GM21825 (cell line): Measurements from ENCODE around the gene XPA.
A peak's percentile ranks its signal among the peaks of the same experiment; 100 is the strongest.

ENCODE experiments used
- ATAC-seq: cut with Tn5 transposase; IDR thresholded peaks from one replicate; pipeline ENCODE4 v1.9.1; 2021; ENCODE audit warnings: mild to moderate bottlenecking, moderate library complexity; ENCODE audit not compliant: unreplicated experiment

The XPA gene

DNA sequence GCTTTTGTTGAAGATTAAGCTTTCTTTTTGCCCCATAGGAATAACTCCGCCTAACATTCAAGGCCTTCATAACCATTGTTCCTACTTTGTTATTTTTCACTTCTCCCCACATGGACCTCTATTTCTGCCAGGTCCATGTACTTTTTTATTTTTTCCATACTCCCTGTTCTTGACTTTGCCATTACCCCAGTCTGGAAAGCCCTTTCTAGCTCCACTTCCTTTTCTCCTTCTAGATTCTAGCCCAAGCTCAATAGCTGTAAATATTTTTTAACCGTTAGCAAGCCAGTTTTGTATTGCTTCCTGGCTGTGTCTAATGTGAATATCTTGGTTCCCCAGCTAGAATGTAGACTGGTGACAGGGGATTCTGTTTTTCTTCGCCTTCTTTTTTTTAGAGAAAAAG, 37.4 kb downstream of the XPA start:
- no peak for ATAC-seq

DNA sequence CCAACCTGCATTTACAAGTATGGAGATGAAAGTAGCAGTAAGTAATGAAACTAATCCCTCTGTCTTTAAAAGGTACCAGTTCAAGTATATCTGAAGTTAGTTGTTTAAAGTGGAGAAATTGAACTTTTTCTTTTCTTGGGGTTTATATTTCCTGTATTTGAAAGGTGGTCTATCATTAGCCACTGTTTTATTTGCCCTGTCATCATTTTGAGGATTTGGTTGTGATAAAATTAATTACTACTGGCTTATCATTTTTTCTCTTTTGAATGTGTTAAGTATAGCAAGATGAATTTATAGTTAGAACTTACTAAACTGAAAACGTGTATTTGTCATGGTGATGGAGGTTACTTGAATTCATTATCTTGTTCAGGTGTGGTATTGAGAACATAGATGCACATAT, 38.4 kb downstream of the XPA start:
- ATAC-seq: no peak

DNA sequence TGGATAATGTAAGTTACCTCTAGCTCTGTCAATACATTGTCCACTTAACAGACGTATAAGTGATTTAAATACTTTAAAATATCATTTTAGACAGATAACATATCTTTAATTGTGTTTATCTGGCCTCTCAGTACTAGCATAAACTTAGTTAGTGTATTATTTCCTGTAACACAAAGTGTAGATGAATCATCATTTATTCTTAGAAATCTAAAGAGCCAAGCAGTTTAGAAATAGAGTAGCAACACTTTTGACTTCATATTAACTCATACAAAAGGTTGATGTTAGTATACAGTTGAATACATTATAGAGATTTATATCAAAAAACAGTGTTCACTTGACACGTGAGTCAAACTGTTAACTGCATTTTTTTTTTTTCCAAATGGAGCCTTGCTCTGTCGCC, 45.5 kb downstream of the XPA start:
- no peak for ATAC-seq

DNA sequence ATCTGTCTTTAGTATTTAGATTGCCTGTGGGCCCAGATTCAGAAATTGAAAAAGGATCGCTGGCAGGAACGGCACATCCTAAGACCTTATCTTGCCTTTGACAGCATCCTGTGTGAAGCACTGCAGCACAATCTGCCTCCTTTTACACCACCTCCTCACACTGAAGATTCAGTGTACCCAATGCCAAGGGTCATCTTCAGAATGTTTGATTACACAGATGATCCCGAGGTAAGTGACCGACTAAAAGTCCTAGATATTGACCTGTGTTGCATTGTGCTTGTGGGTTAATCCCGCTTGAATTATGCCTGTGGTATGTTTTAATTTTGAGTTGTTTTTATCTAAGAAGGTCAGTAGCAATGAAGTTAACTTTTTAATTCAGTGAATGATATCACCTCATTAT, 49.1 kb downstream of the XPA start:
- no peak for ATAC-seq

DNA sequence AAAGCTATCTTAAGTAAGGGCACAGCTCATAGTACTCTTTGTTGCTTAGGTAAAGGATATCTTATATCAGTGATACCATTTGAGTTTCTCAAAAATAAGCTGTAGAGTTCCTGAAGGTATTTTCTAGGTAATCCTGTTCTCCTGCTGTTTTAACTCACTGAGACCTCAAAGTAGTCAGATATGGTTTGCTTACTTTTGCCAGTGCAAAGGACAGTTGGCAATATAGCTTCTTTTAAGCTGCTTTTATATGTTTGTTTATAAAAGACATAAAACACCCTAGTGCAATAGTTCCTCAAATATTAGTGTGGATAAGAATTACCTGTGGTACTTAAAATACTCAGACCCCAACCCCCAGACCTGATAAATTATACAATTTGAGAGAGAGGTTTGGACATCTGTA, 51.4 kb downstream of the XPA start:
- ATAC-seq: no peak

DNA sequence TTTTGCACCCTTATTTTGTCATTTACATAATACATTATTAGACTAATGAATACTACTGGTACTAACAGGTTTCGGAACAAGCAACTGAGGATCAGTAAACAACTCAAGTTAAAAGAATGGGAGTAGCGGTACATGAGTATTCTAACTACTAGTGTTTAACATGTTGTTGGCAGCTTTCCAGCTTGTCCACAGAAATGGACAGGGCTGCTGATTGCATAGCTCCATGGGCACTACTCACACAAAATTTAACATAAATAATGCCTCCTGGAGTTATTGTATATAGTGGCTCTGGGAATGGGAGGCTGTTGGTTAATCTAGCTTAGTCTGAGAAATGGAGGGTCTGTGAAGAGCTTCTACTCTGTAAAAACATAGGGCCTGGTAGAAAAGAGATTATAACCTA, 56.8 kb downstream of the XPA start:
- no peak for ATAC-seq

DNA sequence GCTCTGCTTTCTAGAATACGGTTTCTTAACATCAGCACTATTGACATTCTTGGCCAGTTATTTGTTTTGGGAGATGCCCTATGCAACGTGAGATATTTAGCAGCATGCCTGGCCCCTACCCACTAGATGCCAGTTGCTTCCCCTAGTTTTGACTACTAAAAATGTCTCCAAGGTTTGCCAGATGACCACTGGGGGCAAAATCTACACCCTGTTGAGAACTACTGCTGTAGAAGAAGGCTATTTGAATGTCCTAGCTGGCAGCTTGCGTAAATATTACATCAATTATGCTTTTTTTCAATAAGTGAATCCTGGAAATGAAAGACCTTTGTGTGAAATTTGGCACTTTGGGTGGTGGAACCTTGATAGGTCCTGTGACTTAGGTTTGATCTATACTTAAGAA, 58.5 kb downstream of the XPA start:
- ATAC-seq: no peak

DNA sequence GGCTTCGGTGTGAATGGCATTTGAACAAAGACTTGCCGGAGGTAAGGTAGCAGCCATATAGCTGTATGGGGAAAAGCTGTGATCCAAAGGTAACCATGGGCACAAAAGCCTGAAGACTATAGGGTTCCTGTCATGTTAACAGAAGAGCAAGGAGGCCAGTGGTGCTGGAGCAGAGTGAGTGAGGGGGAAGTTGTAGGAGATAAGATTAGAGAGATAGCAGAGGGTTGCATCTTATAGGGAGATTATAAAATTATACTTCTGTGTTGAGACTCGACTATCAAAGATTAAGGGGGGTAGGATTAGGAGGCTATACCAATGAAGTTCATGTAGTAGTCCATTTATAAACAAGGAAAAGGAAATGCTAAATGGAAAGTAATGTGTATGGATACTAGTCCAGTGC, 60.2 kb downstream of the XPA start:
- ATAC-seq: no peak

DNA sequence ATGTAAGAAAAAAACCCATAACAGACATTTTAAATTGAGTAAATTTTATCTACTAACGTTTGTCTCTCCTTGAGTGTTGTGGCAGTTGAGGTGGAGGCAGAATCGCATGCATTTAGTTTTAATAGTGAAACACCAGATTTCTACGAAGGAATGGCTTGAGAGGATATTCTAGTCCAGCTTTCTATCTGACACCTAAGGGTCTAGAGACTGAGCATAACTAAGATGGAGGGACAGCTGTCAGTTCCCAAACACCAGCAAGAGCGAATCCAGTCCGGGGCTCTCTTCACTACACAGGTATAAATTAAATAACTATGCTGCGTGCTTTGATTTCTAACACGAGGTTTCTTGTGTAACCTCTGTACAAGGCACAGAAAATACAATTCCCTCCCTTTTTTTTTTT, 62.1 kb downstream of the XPA start:
- ATAC-seq: no peak

DNA sequence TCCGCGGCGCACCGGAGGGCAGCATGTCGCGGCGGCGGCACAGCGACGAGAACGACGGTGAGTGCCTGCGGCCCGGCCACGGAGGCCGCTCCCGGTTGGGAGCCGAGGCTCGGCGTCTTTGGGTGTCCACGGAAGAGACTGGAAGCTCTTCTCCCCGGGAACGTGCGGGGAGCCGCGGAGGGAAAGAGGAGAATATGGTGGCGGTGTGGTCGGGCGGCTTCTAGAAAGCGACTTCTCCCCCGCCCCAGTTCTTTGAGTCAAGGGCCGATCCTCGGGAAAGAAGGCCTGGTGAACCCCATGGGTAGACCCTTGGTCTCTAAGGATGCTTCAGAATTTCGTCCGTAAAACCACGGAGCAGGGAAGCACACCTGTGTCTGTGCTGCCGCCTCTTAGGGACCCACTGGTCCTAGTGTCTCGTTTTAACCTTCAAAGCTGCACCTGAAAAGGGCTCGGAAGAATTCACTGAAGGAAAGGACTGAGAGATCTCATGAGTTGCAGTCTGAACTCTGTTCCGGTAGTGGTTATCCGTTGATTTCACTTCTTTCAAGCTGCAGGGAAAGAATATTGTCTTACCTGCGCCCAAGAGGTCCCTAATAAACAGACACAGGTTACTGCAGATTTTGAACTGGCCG, 63.2 kb downstream of the XPA start:
- ATAC-seq: no peak

DNA sequence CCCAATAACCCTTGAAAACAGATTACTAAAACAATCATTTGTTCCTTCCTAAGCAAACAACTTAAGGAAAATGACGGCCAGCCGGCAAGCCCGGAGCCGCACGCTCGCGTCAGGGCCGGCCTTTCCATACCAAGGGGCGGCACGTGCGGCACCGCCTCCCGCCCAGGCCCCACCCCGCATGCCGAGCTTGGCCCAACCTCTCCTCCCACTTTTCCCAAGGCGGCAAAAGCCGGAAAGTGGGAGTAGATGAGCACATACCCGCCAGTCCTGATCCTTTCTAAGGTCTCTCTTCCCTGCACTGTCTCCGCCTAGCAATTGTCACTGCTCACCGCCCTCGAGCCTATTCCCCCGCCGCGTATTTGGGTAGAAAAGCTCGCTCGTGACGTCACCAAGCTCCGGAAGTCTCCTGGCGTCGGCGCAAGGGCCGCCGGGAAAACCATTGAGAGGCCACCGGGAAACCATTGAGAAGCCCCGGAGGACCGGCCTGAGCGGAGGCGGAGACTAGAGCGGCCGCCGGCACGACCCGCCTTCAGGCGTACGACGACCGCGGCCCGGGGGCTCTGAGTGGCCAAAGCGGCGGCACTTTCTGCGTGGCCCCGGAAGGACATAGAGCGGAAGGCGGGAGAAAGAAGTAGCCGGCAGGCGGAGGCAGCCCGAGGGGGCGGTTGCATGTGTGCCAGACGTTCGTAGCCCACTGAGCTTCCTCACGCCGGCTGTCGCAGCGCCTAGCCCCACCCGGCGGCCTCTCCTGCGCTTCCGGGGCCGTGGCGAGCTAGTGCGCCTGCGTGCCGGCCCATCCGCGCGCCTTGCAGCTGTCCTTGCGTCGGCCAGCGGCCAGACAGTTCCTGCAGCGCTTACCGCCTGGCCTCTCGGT, 63.9 kb downstream of the XPA start, which contains the start of the genes NCBP1 and TSTD2:
NCBP1 (plus strand) TSS at position 837 of the 874 bp plus-strand sequence. CDS start 61 bp downstream, outside the sequence.
TSTD2 (minus strand) TSS at position 384 of the 874 bp plus-strand sequence. CDS start 5,806 bp downstream, outside the sequence.
- peak; percentile 89 for ATAC-seq

DNA sequence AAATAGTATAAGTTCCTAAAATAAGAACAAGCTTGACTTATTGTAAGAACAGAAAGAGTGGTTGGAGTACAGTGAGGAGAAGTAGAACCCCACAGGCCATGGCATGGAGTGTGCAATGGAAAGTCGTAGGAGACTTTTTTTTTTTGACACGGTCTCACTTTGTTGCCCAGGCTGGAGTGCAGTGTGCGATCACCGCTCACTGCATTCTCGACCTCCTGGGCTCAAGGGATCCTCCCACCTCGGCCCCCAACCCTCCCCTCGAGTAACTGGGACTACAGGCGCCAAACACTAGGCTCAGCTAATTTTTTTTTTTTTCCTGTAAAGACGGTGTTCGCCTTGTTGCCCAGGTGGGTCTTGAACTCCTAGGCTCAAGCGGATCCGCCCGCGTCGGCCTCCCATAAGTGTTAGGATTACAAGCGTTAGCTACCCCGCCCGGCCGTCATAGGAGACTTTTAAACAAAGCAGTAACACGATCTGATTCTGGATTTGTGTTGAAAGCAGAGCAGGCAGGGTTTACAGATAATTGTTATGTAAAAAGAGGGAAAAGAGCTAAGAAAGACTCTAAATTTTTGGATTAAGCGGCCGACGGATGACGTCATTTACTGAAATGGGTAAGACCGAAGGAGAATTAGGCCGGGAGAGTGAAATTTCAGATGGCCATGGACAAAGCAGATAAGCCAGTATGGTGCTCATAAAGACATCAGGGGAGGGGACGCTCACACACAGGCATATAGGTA, 64.7 kb downstream of the XPA start:
- peak; percentile 7 for ATAC-seq

DNA sequence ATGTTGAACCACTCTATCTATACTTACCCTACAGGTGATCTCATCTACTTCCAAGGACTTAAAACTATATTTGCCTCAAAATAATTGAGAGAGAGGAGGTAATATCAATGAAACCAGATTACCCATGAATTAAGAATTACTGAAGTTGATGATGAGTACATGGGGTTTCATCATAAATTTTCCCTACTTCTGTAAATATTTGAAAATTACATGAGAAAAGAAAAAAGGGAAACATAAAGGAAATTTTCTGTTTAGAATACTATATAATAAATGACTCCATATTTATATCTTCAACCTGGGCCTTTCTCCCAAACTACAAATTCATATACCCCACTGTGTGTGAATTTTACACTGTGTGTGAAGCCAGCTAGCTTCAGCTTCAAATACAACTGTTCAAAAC, 66.5 kb downstream of the XPA start:
- ATAC-seq: no peak

DNA sequence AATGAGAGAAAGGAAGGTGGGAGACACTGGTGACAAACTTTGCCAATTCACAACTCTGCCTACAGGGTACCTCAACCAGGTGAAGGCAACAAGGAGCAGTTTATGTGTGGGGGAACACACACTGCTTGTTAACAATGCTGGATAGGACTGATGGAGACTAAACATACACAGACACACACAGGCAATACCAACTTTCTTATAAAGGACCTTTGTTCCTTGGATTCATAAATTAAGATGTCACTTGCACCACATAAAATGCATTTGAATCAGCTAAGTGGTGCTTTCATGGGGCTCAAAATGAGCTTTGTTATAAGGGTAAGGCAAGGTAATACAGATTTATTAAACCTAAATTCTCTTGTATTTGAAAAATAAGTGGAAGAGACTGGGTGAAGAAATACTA, 68.0 kb downstream of the XPA start:
- ATAC-seq: no peak

DNA sequence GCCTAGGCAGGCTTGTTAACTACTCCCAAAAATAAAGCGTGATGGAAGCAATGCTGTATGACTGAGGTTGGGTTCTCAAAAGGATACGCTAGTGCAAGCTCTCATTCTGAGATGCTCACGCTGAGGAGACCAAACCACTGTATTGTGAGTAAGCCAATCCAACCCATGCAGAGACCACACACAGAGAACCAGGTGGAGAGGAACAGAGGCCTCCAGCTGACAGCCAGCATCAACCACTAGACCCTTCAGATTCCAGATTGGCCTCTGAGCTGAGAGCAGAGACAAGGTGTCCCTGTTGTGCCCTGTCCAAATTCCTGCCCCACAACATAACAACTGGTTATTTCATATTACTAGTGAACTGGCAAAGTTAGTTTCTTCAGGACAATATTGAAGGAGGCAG, 68.5 kb downstream of the XPA start:
- no peak for ATAC-seq

DNA sequence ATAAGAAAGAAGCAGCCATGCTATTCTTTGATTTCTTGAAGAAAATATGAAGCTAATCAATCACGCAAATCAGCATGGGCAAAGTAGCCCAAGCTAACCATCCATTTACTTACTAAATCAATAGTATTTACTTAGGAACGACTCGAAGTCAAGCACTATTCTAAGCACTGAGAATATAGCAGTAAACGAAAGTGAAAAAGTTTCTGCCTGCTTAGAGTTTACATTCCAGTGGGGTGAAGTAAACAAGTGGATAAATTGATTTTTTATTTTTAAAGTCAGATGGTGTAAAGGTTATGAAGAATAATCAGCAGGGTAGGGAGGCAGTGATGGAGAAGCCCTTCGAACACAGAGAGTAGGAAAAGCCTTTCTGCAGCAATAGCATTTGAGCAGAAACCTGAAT, 69.5 kb downstream of the XPA start:
- ATAC-seq: no peak

DNA sequence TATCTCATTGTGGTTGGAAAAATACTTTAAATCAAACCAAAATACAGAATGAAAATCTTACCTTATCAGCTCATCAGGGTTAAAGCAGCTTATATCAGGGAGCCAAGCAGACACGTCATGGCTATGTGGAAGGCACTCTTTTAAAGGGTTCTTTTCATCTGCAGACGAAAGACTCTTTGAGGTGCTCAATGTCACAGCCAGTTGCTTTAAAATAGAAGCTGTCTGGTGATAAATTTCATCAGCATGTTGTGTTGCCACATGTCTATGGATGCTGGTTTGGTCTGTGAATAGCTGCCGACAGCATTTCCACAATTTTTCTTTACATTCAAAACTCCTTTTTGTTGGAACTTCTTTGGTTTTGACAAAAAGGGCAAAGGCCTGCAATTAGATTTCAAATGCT, 71.5 kb downstream of the XPA start:
- ATAC-seq: no peak
